ENCODE results near the gene NCOA4. TPM values are rescaled to one million over a fixed set of nuclear protein-coding genes. Genes with fewer than 3 reads are reported as not detected.
"Not testable (repeated sequence)": the region's sequence is repeated elsewhere in the genome, so short reads cannot be mapped to it uniquely, and the experiment has no call there.

Gene NCOA4
- total RNA-seq: 151 TPM

DNA sequence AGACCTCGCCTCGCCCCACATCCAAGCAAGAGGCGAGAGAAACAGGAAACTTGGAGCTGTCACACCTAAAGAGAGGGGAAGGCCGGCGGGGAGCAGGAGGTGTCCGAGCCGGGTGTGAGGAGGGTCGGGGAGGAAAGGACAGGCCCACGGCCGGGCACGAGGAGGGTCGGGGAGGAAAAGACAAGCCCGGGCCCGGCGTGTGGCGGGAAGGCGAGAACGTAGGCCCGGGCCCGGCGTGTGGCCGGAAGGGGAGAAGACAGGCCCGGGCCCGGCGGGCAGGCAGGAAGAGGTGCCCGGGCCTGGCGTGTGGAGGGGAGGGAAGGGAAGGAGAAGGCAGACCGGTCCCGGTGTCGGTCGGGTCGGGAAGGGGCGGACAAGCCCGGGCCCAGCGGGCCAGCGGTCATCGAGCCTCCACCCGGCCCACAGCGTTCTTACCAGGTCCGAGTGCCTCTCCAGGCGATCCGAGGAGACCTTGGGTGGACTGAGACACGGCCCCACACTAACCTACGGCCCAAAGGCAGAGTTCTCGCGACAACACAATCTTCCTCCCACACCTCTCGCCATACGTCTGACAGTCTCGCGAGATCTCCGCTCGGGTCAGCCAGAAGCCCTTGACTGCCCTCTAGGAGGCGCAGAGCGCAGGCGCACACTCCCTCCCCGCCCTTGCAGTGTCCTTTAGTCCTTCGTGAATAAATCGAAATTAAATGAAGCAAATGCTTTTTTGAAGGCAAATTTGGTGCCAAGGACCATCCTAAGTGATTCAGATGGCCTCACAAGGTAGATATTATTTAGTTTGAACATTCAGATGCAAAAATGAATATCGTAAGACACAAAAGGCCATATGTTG, at the start of gene NCOA4:
TSS of gene NCOA4 (minus strand) at position 533 of the 847 bp plus-strand sequence. CDS start 13,943 bp downstream, outside the sequence.
- DNase-seq (ENCODE audit: low spot score): peak; percentile 98

DNA sequence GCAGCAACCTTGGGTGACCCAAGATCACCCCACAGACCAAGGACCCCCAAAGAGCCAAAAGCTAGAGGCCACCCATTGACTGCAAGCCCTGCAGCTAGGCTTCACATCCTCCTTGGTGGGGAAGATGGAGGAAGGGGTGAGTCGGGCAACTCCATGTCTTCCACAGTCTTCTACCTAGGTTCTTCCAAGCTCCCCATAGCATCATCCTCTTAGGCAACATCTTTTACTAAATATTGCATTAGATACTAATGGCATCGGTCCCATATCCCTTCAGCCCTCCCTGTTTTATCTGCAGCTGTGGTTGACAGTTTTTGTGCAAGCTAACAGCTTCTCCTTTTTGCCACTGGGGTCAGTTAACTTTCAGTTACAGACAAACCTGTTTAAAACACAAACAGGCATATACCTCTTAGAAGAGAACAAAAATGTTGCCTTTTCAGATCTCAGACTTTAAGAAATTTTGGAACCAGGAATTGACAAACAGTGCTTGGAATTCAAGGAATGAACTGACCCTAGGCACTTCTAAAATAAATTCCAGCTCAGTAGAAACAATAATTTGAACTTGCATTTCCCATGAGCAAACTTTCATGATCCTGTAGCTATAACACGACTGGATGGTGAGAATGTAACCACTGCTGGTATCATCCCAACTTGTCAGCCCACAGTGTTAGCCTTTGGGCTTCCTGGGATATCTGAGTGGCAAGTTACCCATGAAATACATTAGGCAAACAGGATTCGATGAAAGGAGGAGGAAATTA, 49.6 kb upstream of the NCOA4 start:
- DNase-seq (ENCODE audit: low spot score): no peak

DNA sequence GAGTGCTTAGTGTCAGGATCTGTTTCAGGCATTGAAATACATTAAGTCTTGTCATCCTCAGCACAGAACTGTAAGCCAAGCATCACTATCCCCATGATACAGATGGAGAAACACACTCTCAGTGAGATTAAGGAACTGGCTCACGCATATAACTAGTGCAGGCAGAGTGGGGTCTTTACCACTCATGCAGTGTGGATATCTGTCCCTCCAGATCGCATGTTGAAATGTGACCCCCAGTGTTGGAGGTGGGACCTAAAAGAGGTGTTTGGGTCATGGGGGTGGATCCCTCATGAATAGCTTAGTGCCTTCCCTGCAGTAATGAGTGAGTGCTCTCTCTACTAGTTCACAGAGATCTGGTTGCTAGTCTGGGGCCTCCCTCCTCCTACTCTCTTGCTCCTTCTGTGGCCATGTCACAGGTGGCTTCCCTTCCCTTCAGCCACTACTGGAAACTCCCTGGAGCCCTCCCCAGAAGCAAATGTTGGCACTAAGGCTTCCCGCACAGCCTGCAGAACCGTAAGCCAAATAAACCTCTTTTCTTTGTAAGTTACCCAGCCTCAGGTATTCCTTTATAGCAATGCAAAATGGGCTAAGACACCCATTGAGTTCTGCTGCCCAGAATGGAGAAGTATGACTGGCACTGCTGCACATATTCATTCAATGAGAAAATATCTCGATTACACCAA, 47.4 kb upstream of the NCOA4 start:
- no peak for DNase-seq (ENCODE audit: low spot score)

DNA sequence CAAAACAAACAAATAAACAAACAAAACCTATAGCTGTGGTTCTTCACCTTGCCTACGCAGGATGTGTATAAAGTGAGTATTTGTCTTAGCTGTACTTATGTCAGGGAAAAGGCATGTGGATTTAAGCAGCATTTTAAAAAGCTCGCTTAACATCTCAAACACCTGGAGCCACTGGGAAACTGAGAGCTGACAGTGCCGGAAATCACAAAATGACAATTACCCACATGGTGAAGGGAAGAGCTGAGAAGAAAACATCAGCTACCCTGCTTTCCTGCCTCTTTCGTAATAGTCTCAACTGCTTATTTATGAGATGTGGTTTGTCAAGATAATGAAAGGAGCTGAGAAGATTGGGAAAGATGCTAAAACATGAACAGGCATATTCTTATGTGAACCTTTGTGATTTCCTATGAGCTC, 46.7 kb upstream of the NCOA4 start:
- DNase-seq (ENCODE audit: low spot score): no peak

DNA sequence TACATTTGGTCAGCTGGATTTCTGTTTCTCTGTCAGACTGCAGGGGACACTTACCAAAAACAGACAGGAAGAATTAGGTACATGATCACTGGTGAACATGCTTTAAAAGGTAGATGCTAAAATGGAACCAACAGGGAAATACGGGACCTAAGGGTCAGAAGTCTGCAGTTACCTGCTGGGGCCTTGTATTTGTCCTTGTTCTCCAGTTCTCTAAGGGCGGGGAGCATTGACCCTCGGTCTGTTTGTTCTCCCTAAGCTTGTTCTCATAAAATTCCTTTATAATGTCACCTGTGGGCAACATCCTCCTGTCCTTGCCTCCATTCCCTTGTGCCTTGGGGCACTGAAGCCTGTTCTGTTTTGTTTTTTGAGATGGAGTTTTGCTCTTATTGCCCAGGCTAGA, 45.4 kb upstream of the NCOA4 start:
- DNase-seq (ENCODE audit: low spot score): no peak

GRCh38 chr10:46074196-46074946, 43.9 kb upstream of the NCOA4 start:
- DNase-seq (ENCODE audit: low spot score): no peak

- no peak for DNase-seq (ENCODE audit: low spot score)
These were observed 43.1 kb upstream of the NCOA4 start for GRCh38 chr10:46073564-46073963.

GRCh38 chr10:46070749-46071148, 40.3 kb upstream of the NCOA4 start:
- DNase-seq (ENCODE audit: low spot score): no peak

GRCh38 chr10:46069771-46070463, 39.5 kb upstream of the NCOA4 start:
- no peak for DNase-seq (ENCODE audit: low spot score)

DNA sequence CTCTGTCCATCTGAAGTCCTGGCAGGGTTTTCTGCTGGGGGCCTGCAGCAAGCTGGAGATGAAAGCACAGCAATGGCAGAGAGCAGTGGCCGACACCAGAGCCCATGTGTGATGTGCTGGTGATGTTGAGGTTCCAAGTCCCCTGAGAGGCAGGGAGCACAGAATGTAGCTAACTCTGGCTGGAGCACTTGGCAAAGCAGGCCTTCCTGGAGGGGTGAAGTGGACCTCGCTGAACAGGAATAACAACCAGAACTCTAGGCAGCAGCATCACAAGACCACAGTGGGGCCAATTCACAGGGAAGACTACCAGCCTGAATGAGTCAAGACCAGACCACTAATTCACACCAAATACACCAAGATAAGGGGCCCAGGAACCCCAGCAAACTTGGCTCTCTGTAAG, 38.5 kb upstream of the NCOA4 start:
- no peak for DNase-seq (ENCODE audit: low spot score)

GRCh38 chr10:46068117-46068516, 37.7 kb upstream of the NCOA4 start:
- DNase-seq (ENCODE audit: low spot score): no peak

DNA sequence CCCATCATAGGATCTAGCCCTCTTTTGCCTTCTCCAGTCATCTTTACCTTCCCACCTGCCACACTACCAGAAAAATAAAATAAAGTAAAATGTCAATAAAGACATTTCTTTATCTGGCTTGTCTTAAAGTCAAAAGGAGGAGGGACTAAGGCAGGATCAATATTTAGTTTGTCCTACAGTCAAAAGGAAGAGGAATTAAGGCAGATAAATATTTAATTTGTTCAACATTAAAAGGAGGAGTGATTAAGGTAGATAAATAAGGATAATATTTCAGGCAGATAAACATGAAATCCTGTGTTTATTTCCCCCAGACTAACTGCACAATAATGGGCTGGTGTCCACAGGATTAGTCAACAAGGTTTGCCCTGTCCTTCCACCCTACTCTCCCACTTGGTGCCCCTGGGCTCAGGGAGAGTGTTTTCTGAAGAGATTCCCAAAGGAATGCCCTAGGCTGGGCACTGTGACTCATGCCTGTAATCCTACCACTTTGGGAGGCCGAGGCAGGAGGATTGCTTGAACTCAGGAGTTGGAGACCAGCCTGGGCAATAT, 33.9 kb upstream of the NCOA4 start:
- DNase-seq (ENCODE audit: low spot score): no peak

GRCh38 chr10:46062723-46063428, 32.5 kb upstream of the NCOA4 start:
- DNase-seq (ENCODE audit: low spot score): no peak

DNA sequence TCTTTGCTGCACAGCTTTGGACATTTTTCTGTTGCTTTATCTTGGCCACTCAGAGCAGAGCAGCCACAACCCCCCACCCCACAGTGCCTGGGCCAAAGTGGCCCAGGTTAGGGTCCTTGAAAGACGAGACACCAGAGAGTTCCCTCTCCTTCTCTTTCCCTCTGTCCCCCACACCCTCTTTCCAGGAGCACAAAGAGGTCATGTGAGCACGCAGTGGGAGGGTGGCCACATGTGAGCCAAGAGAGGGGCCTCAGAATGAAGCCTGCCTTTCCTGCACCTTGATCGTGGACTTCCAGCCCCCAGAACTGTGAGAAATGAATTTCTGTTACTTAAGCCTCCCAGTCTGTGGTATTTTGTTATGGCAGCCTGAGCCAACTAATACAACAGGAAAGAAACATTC, 30.3 kb upstream of the NCOA4 start:
- no peak for DNase-seq (ENCODE audit: low spot score)

DNA sequence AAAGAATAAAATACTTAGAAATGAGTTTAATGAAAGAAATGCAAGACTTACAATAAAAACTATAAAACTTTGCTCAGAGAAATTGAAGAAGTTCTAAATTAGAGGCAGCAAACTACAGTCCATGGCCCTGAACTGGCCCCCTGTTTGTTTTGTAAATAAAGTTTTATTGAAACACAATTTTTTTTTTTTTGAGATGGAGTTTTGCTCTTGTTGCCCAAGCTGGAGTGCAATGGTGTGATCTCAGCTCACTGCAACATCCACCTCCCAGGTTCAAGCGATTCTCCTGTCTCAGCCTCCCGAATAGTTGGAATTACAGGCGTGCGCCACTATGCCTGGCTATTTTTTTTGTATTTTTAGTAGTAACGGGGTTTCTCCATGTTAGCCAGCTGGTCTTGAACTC, 27.5 kb upstream of the NCOA4 start:
- DNase-seq (ENCODE audit: low spot score): not testable (repeated sequence)

- no peak for DNase-seq (ENCODE audit: low spot score)
These were observed 26.6 kb upstream of the NCOA4 start for GRCh38 chr10:46057038-46057437.

GRCh38 chr10:46055771-46056170, 25.3 kb upstream of the NCOA4 start:
- DNase-seq (ENCODE audit: low spot score): no peak

GRCh38 chr10:46053534-46054434, 23.4 kb upstream of the NCOA4 start:
- DNase-seq (ENCODE audit: low spot score): no peak

GRCh38 chr10:46052791-46053375, 22.5 kb upstream of the NCOA4 start:
- no peak for DNase-seq (ENCODE audit: low spot score)
